HG02870 (cell line): ENCODE data around the gene THBS4.
"Not testable (repeated sequence)": the region's sequence is repeated elsewhere in the genome, so short reads cannot be mapped to it uniquely, and the experiment has no call there.

Experiments used
- ATAC-seq: cut with Tn5 transposase; IDR thresholded peaks from one replicate; pipeline ENCODE4 v1.9.1; 2021; ENCODE audit warnings: mild to moderate bottlenecking, moderate library complexity; ENCODE audit not compliant: unreplicated experiment

The THBS4 gene

DNA sequence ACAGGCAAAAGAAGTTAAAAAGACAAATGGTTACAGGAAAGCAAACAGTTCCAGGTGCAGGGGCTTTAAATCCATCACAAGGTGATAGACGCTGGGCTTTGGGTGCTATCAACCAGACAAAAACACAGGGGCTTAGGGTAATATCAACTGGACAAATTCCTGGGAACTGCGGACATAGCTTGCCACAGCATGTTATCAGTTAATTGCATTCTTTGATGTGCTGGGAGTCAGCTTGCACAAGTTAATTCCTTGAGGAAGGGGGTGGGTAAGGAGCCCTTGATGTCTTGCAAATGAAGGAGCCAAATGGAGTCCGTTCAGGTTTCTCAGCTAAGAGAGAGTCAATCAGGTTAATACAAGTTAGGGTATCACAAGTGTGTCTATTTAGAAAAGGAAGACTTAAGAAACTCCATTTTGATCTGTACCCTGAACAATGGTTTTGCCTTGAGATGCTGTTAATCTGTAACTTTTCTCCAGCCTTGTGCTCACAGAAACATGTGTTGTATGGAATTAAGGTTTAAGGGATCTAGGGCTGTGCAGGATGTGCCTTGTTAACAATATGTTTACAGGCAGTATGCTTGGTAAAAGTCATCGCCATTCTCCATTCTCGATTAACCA is 76.3 kb downstream of the THBS4 start:
- ATAC-seq, result not testable (repeated sequence)

- ATAC-seq, result no peak
Observed at GRCh38 chr5:80114860-80115259, 79.7 kb downstream of the THBS4 start.

DNA sequence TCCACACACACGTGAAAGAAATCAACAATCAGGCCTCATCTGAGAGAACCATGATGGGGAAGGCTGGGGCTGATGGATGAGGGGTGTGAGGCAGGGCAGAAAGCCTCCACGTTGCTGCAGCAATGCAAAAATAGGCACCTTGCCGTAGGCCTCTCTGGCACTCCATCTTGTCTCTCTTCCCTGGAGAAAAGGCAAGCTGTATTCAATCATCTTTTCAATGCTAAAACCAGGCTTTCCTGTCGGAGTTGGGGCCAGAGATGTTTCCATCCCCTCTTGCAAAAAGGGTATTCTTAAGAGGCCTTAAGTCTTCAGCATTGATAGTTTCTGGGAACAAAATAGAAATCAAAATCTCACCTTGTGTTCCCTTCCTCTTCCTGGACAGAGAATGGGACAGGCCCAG is 80.9 kb downstream of the THBS4 start:
- ATAC-seq, result no peak

DNA sequence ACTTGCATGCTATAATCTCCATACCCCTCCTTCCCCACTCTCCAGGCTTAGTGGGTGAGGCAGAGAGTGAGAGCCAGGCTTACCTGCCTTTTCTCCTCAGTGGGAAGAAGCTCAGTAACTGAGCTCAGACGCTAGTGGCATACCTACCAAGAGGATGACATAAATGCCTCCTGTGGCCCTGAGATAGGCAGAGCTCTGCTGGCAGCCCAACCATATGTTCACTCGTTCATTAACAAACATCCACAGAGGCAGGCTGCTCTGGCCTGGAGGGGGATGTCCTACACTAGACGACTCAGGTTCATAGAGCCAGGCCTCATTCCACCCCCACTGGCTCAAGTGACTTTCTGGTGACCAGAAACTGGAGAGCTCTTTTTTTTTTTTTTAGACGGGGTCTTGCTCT is 81.3 kb downstream of the THBS4 start:
- no peak for ATAC-seq

DNA sequence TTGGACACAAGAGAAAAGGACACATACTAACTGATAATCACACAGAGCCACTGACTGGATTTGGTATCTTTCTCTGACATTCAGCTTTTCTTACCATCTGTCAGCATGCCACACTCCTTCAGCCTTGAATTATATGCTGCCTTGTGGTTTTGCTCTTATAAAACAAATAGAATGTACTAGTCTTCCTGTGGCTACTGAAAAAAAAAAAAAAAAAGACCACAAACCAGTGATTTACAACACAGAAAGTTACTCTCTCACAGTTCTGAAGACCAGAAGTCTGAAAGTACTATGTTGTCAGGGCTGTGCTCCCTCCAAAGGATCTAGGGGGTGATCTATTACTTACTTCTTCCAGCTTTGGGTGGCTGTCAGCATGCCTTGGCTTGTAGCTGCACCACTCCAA is 82.3 kb downstream of the THBS4 start:
- no peak for ATAC-seq

DNA sequence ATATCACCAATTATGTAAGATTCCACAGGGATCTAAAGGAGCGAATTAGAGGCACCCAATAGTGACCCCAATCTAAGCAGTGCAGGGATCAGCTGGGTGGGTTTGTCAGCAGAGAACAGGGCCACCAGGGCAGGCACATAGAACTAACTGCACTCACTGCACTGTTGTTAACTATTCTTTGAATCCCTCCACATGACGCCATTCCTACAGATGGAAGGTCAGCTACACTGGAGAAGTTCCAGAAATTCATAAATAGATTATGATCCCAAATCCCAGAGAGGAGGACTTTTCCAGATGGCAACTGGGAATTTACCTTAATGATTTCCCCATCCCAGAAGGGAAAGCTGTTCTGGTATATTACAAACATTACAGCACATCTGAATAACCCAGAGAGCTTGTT is 84.2 kb downstream of the THBS4 start:
- no peak for ATAC-seq

DNA sequence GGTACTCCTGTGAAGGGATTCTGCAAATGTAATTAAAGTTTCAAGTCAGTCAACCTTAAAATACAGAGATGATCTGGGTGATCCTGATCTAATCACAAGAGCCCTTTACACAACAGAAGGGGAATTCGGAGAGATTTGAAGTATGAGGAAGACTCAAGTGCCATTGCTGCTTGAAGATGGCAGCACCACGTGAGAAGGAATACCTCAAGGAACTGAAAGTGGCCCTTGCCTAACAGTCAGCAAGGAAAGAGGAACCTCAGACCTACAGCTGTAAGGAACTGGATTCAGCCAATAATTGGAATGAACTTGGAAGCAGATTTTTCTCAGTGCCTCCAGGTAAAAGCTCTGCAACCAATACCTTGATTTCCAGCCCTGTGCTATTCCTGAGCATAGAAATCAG is 87.4 kb downstream of the THBS4 start:
- ATAC-seq, result no peak

DNA sequence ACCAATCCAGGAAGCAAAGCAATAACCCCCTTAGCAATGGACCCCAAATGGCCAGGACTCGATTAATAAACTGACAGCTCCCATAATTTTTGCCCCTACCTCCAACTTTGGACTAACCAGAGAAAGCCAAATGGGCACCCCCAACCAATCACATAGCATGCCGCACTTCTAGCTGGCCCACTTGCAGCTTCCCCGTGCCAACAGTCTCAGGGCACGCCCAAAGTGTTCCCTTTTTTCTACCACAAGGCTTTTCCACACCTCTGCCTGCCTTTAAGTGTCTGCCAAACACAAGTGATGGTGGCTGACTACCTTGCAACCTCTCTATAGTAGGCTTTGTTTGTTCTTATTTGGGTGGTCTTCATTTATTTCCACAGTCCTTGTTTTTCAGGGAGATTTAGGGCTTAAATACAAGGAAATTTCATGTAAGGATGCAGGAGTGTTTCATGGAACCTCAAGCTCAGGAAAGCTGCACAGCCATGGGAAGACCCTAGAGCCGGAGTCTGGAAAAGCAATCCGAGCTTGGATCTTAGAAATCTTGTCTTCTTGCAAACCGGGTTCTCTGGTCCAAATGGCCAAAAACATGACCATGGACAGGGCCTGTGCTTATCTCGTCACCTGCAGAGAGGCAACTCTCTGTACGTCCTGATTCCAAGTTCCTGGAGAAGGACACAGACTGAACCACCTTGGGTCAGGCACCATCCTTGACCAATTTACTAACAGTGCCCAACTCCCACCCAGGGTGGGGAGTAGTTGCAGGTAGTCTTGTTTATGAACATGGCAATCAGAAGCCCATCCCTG is 89.2 kb downstream of the THBS4 start:
- no peak for ATAC-seq

GRCh38 chr5:80125022-80125961 is 90.1 kb downstream of the THBS4 start:
- ATAC-seq, result peak; percentile 84

DNA sequence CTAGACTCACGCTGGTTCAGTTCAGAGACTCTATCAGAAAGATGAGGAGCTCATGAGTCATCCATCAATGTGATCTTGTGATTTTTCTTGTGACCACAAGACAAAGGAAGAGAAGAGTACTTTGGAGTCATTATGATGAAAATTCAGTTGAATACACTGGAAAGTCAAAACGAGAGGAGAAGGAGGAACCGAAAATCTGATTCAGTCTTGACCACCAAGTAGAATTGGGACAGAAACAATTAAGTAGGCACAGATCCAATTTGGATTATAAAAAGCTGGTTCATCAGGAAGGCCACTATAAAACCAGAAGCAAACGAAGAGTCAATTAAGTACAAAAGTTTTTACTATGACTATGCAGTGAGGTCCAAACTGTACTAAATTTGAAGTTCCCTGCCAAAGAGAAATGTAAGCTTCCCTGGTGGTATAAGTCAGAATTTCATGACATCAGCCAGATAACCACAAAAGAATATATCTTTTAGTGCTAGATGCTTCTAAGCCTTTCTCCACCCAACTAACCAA is 90.9 kb downstream of the THBS4 start:
- peak; percentile 63 for ATAC-seq

GRCh38 chr5:80127116-80127552 is 92.0 kb downstream of the THBS4 start:
- no peak for ATAC-seq

GRCh38 chr5:80128141-80128540 is 93.0 kb downstream of the THBS4 start:
- no peak for ATAC-seq

DNA sequence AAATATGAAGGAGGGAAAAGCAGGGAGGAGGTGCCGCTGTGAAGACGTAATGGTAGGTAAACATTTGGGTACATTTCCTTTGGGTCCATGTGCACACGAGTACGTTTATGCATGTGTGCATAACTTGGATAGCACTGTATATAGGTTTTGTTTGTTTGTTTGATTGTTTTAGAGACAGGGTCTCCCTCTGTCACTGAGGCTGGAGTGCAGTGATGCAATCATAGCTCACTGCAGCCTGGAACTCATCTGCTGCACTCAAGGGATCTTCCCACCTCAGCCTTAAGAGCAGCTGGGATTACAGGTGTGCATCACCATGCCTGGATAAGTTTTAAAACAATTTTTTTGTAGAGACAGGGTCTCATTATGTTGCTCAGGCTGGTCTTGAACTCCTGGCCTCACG is 94.0 kb downstream of the THBS4 start:
- ATAC-seq, result no peak
